GM18502 (cell line): ENCODE data around the gene TRPM2.

ENCODE experiments used
- ATAC-seq: cut with Tn5 transposase; IDR thresholded peaks from one replicate; pipeline ENCODE4 v1.9.1; 2021; ENCODE audit warnings: mild to moderate bottlenecking; ENCODE audit not compliant: unreplicated experiment, poor library complexity

Gene TRPM2

GRCh38 chr21:44423941-44424607 is 70.7 kb downstream of the TRPM2 start:
- no peak for ATAC-seq

GRCh38 chr21:44424608-44425306 is 71.3 kb downstream of the TRPM2 start:
- ATAC-seq = no peak

GRCh38 chr21:44425307-44425894 is 72.0 kb downstream of the TRPM2 start:
- ATAC-seq = no peak

- ATAC-seq = no peak
Measured at GRCh38 chr21:44425895-44426662, 72.7 kb downstream of the TRPM2 start.

- no peak for ATAC-seq
Measured at GRCh38 chr21:44426663-44427191, 73.3 kb downstream of the TRPM2 start.

GRCh38 chr21:44427241-44428120 is 74.1 kb downstream of the TRPM2 start:
- ATAC-seq = no peak

- ATAC-seq = no peak
Measured at GRCh38 chr21:44428281-44428960, 75.0 kb downstream of the TRPM2 start.

- no peak for ATAC-seq
Measured at GRCh38 chr21:44429894-44430293, 76.5 kb downstream of the TRPM2 start.

GRCh38 chr21:44431300-44431699 is 77.9 kb downstream of the TRPM2 start:
- ATAC-seq = no peak

GRCh38 chr21:44432841-44433790 is 79.7 kb downstream of the TRPM2 start:
- ATAC-seq = no peak

GRCh38 chr21:44433791-44434567 is 80.6 kb downstream of the TRPM2 start:
- no peak for ATAC-seq

- ATAC-seq = no peak
Measured at GRCh38 chr21:44434568-44434925, 81.1 kb downstream of the TRPM2 start.

- no peak for ATAC-seq
Measured at GRCh38 chr21:44434936-44435635, 81.7 kb downstream of the TRPM2 start.

- no peak for ATAC-seq
Measured at GRCh38 chr21:44436111-44436611, 82.7 kb downstream of the TRPM2 start.

GRCh38 chr21:44436958-44437357 is 83.5 kb downstream of the TRPM2 start:
- no peak for ATAC-seq

GRCh38 chr21:44437371-44437695 is 83.9 kb downstream of the TRPM2 start:
- no peak for ATAC-seq
